HG03139 (cell line): ENCODE measurements around the gene KIF20B.
"Not testable (repeated sequence)": the region's sequence is repeated elsewhere in the genome, so short reads cannot be mapped to it uniquely, and the experiment has no call there.

ENCODE experiments used
- ATAC-seq: cut with Tn5 transposase; IDR thresholded peaks from one replicate; pipeline ENCODE4 v1.9.1; 2021; ENCODE audit not compliant: unreplicated experiment

The KIF20B gene

GRCh38 chr10:89763671-89764070 lies 62.3 kb downstream of the KIF20B start:
- not testable (repeated sequence) for ATAC-seq

- no peak for ATAC-seq
Measured at GRCh38 chr10:89771684-89772083, 70.3 kb downstream of the KIF20B start.

- no peak for ATAC-seq
Measured at GRCh38 chr10:89773081-89773480, 71.7 kb downstream of the KIF20B start.

GRCh38 chr10:89776665-89777064 lies 75.3 kb downstream of the KIF20B start:
- ATAC-seq, result no peak

- ATAC-seq, result no peak
Measured at GRCh38 chr10:89782470-89782869, 81.1 kb downstream of the KIF20B start.

- ATAC-seq, result no peak
Measured at GRCh38 chr10:89783406-89783805, 82.0 kb downstream of the KIF20B start.

GRCh38 chr10:89785095-89785494 lies 83.7 kb downstream of the KIF20B start:
- ATAC-seq, result no peak

- ATAC-seq, result no peak
Measured at GRCh38 chr10:89789188-89789877, 87.9 kb downstream of the KIF20B start.

GRCh38 chr10:89792187-89792586 lies 90.8 kb downstream of the KIF20B start:
- ATAC-seq, result no peak

GRCh38 chr10:89793649-89794254 lies 92.4 kb downstream of the KIF20B start:
- ATAC-seq, result no peak

- peak; percentile 59 for ATAC-seq
Measured at GRCh38 chr10:89795840-89796239, 94.5 kb downstream of the KIF20B start.

- ATAC-seq, result no peak
Measured at GRCh38 chr10:89798092-89798491, 96.7 kb downstream of the KIF20B start.

- ATAC-seq, result no peak
Measured at GRCh38 chr10:89799573-89799972, 98.2 kb downstream of the KIF20B start.

GRCh38 chr10:89805599-89806013 lies 104.2 kb downstream of the KIF20B start:
- ATAC-seq, result peak; percentile 82

GRCh38 chr10:89808842-89809241 lies 107.5 kb downstream of the KIF20B start:
- ATAC-seq, result peak; percentile 38

GRCh38 chr10:89809766-89810165 lies 108.4 kb downstream of the KIF20B start:
- no peak for ATAC-seq

- ATAC-seq, result no peak
Measured at GRCh38 chr10:89810908-89811525, 109.6 kb downstream of the KIF20B start.

- no peak for ATAC-seq
Measured at GRCh38 chr10:89813546-89813945, 112.2 kb downstream of the KIF20B start.

- no peak for ATAC-seq
Measured at GRCh38 chr10:89814278-89814677, 112.9 kb downstream of the KIF20B start.

- ATAC-seq, result no peak
Measured at GRCh38 chr10:89815049-89815853, 113.9 kb downstream of the KIF20B start.

GRCh38 chr10:89819008-89819407 lies 117.6 kb downstream of the KIF20B start:
- not testable (repeated sequence) for ATAC-seq
